Fibroblast of lung (primary cell): ENCODE results near the gene ABCC5.

Source experiments
- EZH2 ChIP-seq: IDR thresholded peaks from 2 replicates; pipeline ENCODE4 v1.5.1; 2012; ENCODE audit warnings: low read length, control low read depth, mild to moderate bottlenecking; ENCODE audit errors: missing control alignments
- TF ChIP-seq, protein P1 (sequence below), 2 donors: IDR thresholded peaks in 1 of 2; conservative IDR thresholded peaks in 1 of 2; 1 replicate in 1 of 2; 2 replicates in 1 of 2; pipeline ENCODE4 v1.5.1; 2011 to 2012; ENCODE audit warnings: low read length in 2 of 2, control low read depth in 1 of 2, inconsistent platforms in 1 of 2, low read depth in 1 of 2, mild to moderate bottlenecking in 1 of 2

- TF ChIP-seq, protein P1, sequence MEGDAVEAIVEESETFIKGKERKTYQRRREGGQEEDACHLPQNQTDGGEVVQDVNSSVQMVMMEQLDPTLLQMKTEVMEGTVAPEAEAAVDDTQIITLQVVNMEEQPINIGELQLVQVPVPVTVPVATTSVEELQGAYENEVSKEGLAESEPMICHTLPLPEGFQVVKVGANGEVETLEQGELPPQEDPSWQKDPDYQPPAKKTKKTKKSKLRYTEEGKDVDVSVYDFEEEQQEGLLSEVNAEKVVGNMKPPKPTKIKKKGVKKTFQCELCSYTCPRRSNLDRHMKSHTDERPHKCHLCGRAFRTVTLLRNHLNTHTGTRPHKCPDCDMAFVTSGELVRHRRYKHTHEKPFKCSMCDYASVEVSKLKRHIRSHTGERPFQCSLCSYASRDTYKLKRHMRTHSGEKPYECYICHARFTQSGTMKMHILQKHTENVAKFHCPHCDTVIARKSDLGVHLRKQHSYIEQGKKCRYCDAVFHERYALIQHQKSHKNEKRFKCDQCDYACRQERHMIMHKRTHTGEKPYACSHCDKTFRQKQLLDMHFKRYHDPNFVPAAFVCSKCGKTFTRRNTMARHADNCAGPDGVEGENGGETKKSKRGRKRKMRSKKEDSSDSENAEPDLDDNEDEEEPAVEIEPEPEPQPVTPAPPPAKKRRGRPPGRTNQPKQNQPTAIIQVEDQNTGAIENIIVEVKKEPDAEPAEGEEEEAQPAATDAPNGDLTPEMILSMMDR (conservative IDR thresholded peaks at IDR 0.05 in 1 of 2, IDR thresholded peaks at IDR 0.05 in 1 of 2; ENCODE audit: low read depth in 1 of 2, low read length in 2 of 2): no peak
- TF ChIP-seq EZH2: no peak
Measured at GRCh38 chr3:183917776-183918175, 99.9 kb downstream of the ABCC5 start.
